Measurements from ENCODE around the gene ANKMY1.

GRCh38 chr2:240520130-240520973, 37.4 kb downstream of the ANKMY1 start:
- TF ChIP-seq POLR2A (IDR thresholded peaks at IDR 0.05) (no peak), CTCF (IDR thresholded peaks at IDR 0.05) (no peak)
